ENCODE results near the gene LRBA.
"Not testable (repeated sequence)": the region's sequence is repeated elsewhere in the genome, so short reads cannot be mapped to it uniquely, and the experiment has no call there.

Gene LRBA

GRCh38 chr4:150668824-150669223 lies 346.3 kb downstream of the LRBA start:
- DNase-seq (ENCODE audit: low spot score), result no peak

- no peak for DNase-seq (ENCODE audit: low spot score)
Observed at GRCh38 chr4:150664935-150665334, 350.1 kb downstream of the LRBA start.

- DNase-seq (ENCODE audit: low spot score), result no peak
Observed at GRCh38 chr4:150662686-150663085, 352.4 kb downstream of the LRBA start.

- not testable (repeated sequence) for DNase-seq (ENCODE audit: low spot score)
Observed at GRCh38 chr4:150661551-150661950, 353.5 kb downstream of the LRBA start.

GRCh38 chr4:150658258-150658657 lies 356.8 kb downstream of the LRBA start:
- not testable (repeated sequence) for DNase-seq (ENCODE audit: low spot score)

- DNase-seq (ENCODE audit: low spot score), result no peak
Observed at GRCh38 chr4:150656891-150657290, 358.2 kb downstream of the LRBA start.

GRCh38 chr4:150650751-150651150 lies 364.3 kb downstream of the LRBA start:
- DNase-seq (ENCODE audit: low spot score), result no peak

- DNase-seq (ENCODE audit: low spot score), result no peak
Observed at GRCh38 chr4:150648123-150648522, 367.0 kb downstream of the LRBA start.

GRCh38 chr4:150647008-150647407 lies 368.1 kb downstream of the LRBA start:
- DNase-seq (ENCODE audit: low spot score), result no peak

GRCh38 chr4:150641612-150642011 lies 373.5 kb downstream of the LRBA start:
- DNase-seq (ENCODE audit: low spot score), result no peak

GRCh38 chr4:150632639-150633038 lies 382.4 kb downstream of the LRBA start:
- DNase-seq (ENCODE audit: low spot score), result no peak

GRCh38 chr4:150628073-150628472 lies 387.0 kb downstream of the LRBA start:
- no peak for DNase-seq (ENCODE audit: low spot score)

GRCh38 chr4:150625033-150625432 lies 390.1 kb downstream of the LRBA start:
- DNase-seq (ENCODE audit: low spot score), result no peak

- DNase-seq (ENCODE audit: low spot score), result no peak
Observed at GRCh38 chr4:150624055-150624454, 391.0 kb downstream of the LRBA start.

GRCh38 chr4:150619042-150619441 lies 396.0 kb downstream of the LRBA start:
- DNase-seq (ENCODE audit: low spot score), result no peak

- peak; percentile 2 for DNase-seq (ENCODE audit: low spot score)
Observed at GRCh38 chr4:150609131-150609530, 406.0 kb downstream of the LRBA start.

- no peak for DNase-seq (ENCODE audit: low spot score)
Observed at GRCh38 chr4:150600812-150601445, 414.2 kb downstream of the LRBA start.

GRCh38 chr4:150599547-150599946 lies 415.5 kb downstream of the LRBA start:
- no peak for DNase-seq (ENCODE audit: low spot score)

GRCh38 chr4:150598909-150599308 lies 416.2 kb downstream of the LRBA start:
- DNase-seq (ENCODE audit: low spot score), result no peak

- DNase-seq (ENCODE audit: low spot score), result no peak
Observed at GRCh38 chr4:150593996-150594395, 421.1 kb downstream of the LRBA start.

- no peak for DNase-seq (ENCODE audit: low spot score)
Observed at GRCh38 chr4:150591904-150592303, 423.2 kb downstream of the LRBA start.

GRCh38 chr4:150591406-150591805 lies 423.7 kb downstream of the LRBA start:
- no peak for DNase-seq (ENCODE audit: low spot score)

- DNase-seq (ENCODE audit: low spot score), result no peak
Observed at GRCh38 chr4:150590631-150591030, 424.5 kb downstream of the LRBA start.

GRCh38 chr4:150589157-150589556 lies 425.9 kb downstream of the LRBA start:
- DNase-seq (ENCODE audit: low spot score), result no peak
